H4 (cell line): ENCODE data around the gene CD300H. TPM values are rescaled to one million over a fixed set of nuclear protein-coding genes. Genes with fewer than 3 reads are reported as not detected.

Experiments
- total RNA-seq: library from RNA; depleted of rRNA; stranded (reverse); fragments of >200 nt; shearing (Covaris generic); gene quantifications from 2 replicates; pipeline ENCODE4 v1.2.3, GENCODE V29; 2014; rRNA removed

The CD300H gene
- total RNA-seq, 1 experiment from 2014 or later = not detected

Other genes starting within 250 kb of the CD300H start
- gene KIF19, start 241.3 kb downstream of the CD300H start, total RNA-seq = not detected in 2 replicates
- not detected in 2 replicates for gene BTBD17, start 205.6 kb downstream of the CD300H start, total RNA-seq
- not detected in 2 replicates for gene GPR142, start 200.0 kb downstream of the CD300H start, total RNA-seq
- 63.4 and 78.9 TPM in 2 replicates for gene GPRC5C, start 135.4 kb downstream of the CD300H start, total RNA-seq
- not detected in 2 replicates for gene CD300A, start 100.9 kb downstream of the CD300H start, total RNA-seq
- not detected in 2 replicates for gene CD300LB, start 36.0 kb downstream of the CD300H start, total RNA-seq
- 0.37 and 0.45 TPM in 2 replicates for gene CD300C, start 21.4 kb downstream of the CD300H start, total RNA-seq
- gene CD300LD, start 24.8 kb upstream of the CD300H start, total RNA-seq = not detected in 2 replicates
- gene CD300E, start 56.2 kb upstream of the CD300H start, total RNA-seq = not detected in 2 replicates
- not detected in 2 replicates for gene CD300LF, start 145.4 kb upstream of the CD300H start, total RNA-seq
- not detected in 2 replicates for gene RAB37, start 169.7 kb upstream of the CD300H start, total RNA-seq
- gene NHERF1, start 181.1 kb upstream of the CD300H start, total RNA-seq = 28.2 and 34.0 TPM in 2 replicates
- 25.3 and 35.8 TPM in 2 replicates for gene NAT9, start 208.8 kb upstream of the CD300H start, total RNA-seq